ENCODE data around the gene CFAP157. TPM values are rescaled to one million over a fixed set of nuclear protein-coding genes. Genes with fewer than 3 reads are reported as not detected.

CFAP157 gene
- not detected for total RNA-seq

GRCh38 chr9:127706836-127707241, at the start of gene CFAP157:
Gene CFAP157, plus strand, starts transcription at chr9:127706988. Its CDS starts 44 bp downstream, at chr9:127707032.
- H3K27ac Mint-ChIP-seq = no peak within 1 kb of the TSS

DNA sequence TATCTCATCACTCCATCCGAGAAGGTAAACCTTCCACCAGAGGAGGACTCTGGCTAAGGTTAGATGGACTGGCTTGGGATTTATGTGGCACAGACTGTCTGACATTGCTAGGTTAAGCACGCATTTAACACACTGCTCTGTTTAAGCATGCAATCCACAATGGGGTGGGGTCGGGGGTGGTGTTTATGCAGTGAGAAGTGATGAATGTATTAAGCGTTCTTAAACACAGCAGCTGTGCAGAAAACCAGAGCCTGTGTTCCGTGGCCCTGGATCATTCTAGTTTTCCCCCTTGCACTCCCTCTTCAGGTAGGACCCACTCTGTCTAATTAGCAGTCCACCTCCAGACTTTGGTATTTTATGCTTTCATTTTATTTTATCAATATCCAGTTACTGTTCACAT, 48.4 kb upstream of the CFAP157 start:
- ATAC-seq (no peak), DNase-seq (ENCODE audit: low spot score in 2 of 2) (no peak)
- H3K36me3 Mint-ChIP-seq = no peaks in the 10 kb centered on the region
- no peak overlapping the region for H3K27ac Mint-ChIP-seq
- H3K9me3 Mint-ChIP-seq = no peaks in the 10 kb centered on the region

More at GRCh38 chr9:127706836-127707241, at the start of gene CFAP157:
- ATAC-seq = no peak
- DNase-seq (ENCODE audit: low spot score in 2 of 2) = no peak
- Mint-ChIP-seq H3K9me3 (no peaks in the 10 kb centered on the region), H3K36me3 (peaks cover 0 to 11% of the 10 kb centered on the region in 2 donors)

- H3K9me3 Mint-ChIP-seq = no peaks in the 10 kb centered on the region
- ATAC-seq (no peak), DNase-seq (ENCODE audit: low spot score in 2 of 2) (no peak)
- no peaks in the 10 kb centered on the region for H3K36me3 Mint-ChIP-seq
- H3K27ac Mint-ChIP-seq = no peak overlapping the region
Observed at GRCh38 chr9:127660886-127661741, 45.7 kb upstream of the CFAP157 start.

GRCh38 chr9:127662617-127663016, 44.2 kb upstream of the CFAP157 start:
- ATAC-seq = no peak
- H3K36me3 Mint-ChIP-seq = no peaks in the 10 kb centered on the region

DNA sequence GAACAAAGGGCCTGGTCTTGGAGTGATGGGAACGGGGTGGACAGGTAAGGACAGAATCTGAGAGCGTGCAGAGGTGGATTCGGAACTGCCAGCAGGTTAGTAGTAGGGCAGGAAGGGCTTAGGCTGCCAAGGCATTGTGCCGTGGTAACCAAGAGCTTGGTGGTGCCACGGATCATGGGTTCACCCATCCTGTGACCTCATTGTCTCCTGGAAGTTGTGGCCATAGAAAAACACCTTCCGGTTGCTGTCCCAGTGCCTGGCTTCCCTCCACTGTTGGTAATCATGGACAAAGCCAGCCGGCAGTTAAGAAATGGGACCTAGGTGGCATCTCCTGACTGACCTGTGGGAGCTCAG, 42.5 kb upstream of the CFAP157 start:
- no peaks in the 10 kb centered on the region for H3K36me3 Mint-ChIP-seq
- no peaks in the 10 kb centered on the region for H3K9me3 Mint-ChIP-seq
- DNase-seq (ENCODE audit: low spot score in 2 of 2) = no peak

More at GRCh38 chr9:127662617-127663016, 44.2 kb upstream of the CFAP157 start:
- H3K9me3 Mint-ChIP-seq = no peaks in the 10 kb centered on the region
- no peak overlapping the region for H3K27ac Mint-ChIP-seq
- DNase-seq (ENCODE audit: low spot score in 2 of 2) = no peak

GRCh38 chr9:127664678-127665507, 41.9 kb upstream of the CFAP157 start:
- no peaks in the 10 kb centered on the region for H3K36me3 Mint-ChIP-seq
- ATAC-seq = no peak
- no peak overlapping the region for H3K27ac Mint-ChIP-seq
- no peaks in the 10 kb centered on the region for H3K9me3 Mint-ChIP-seq
- no peak for DNase-seq (ENCODE audit: low spot score in 2 of 2)

More for the DNA sequence above, 42.5 kb upstream of the CFAP157 start:
- no peak for ATAC-seq
- peak overlapping the region in 1 of 2 donors; percentile 85 for H3K27ac Mint-ChIP-seq

GRCh38 chr9:127667127-127667844, 39.5 kb upstream of the CFAP157 start:
- DNase-seq (ENCODE audit: low spot score in 2 of 2) (no peak), ATAC-seq (no peak)
- no peaks in the 10 kb centered on the region for H3K36me3 Mint-ChIP-seq
- H3K27ac Mint-ChIP-seq = peak overlapping the region in 1 of 2 donors; percentile 87
- no peaks in the 10 kb centered on the region for H3K9me3 Mint-ChIP-seq

GRCh38 chr9:127667906-127668305, 38.9 kb upstream of the CFAP157 start:
- H3K36me3 Mint-ChIP-seq = no peaks in the 10 kb centered on the region
- no peaks in the 10 kb centered on the region for H3K9me3 Mint-ChIP-seq
- ATAC-seq (no peak), DNase-seq (ENCODE audit: low spot score in 2 of 2) (no peak)
- peak overlapping the region in 1 of 2 donors; percentile 87 for H3K27ac Mint-ChIP-seq

DNA sequence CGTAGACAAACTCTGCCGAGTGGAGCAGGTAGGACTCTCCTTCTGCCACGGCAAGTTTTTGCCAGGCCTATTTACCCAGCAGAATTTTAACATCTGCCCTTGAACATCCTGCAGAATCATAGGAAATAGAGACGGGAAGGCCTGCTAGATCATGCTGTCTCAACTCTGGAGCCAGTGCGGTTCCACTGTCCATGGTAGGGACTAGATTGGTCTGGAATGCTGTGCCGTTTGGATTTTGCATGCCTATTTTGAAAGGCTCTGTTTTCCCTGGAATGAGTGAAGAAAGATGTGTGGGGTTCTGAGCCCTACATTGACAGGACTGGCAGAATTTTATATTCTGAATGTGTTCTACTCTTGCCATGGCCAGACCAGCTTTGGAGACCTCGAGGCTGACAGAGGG, 33.6 kb upstream of the CFAP157 start:
- Mint-ChIP-seq H3K9me3 (no peaks in the 10 kb centered on the region), H3K36me3 (no peaks in the 10 kb centered on the region), H3K27ac (no peak overlapping the region)
- ATAC-seq (no peak), DNase-seq (ENCODE audit: low spot score in 2 of 2) (no peak)

DNA sequence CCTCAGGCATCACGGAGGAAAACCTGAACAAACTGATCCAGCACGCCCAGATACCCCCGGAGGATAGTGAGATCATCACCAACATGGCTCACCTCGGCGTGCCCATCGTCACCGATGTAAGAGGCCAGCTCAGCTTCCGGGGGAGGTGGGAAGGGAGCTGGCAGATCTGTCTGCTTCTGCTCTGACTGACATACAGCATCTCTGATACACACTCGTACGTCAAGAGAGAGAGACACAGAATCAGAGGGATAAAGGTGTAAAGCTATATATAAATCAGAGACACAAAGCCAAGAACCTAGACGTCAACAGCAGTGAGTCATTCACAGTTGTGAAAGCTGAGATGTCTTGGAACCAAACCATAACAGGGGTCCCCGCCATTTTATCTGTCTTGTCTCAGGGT, 30.1 kb upstream of the CFAP157 start:
- Mint-ChIP-seq H3K36me3 (no peaks in the 10 kb centered on the region), H3K9me3 (no peaks in the 10 kb centered on the region), H3K27ac (no peak overlapping the region)
- DNase-seq (ENCODE audit: low spot score in 2 of 2) (no peak), ATAC-seq (no peak)

DNA sequence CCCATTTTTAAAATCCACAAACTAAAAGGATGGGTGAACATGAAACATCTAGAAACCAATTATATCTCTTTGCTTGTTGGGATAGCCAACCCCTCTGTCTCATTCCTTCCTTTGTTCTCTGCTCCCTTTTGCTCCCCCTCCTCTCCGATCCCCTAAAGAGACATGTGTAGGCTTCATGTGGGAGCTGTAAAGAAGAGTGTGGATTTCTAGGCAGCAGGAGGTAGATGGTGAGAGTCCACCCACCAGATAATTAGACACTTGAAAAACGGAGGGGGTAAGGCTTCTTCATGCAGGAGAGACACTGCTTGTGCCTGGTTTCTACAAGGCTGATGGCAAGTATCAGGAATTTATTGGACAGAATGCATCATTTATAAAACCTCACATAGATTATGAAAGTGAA, 27.3 kb upstream of the CFAP157 start:
- no peak for ATAC-seq

DNA sequence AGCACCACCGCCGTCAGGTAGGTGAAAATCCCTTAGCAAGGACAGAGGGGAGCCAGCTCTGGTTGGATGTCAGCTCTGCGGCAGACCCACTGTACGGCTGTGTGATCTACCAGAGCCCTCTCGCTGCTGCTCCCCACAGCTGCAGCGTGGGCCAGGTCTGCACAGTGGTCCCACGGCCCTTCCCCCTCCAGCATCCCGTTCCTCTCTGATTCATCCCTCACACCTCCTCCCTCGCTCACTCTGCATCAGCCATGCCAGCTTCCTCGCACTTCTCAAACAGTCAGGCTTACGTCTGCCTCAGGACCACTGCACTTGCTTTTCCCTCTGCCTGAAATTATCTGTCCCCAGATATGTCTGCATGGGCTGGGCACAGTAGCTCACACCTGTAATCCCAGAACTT, 26.6 kb upstream of the CFAP157 start:
- DNase-seq (ENCODE audit: low spot score in 2 of 2) (no peak), ATAC-seq (no peak)
- no peaks in the 10 kb centered on the region for H3K36me3 Mint-ChIP-seq
- H3K9me3 Mint-ChIP-seq = no peaks in the 10 kb centered on the region
- peak overlapping the region in 1 of 2 donors; percentile 50 for H3K27ac Mint-ChIP-seq

More for the DNA sequence above, 27.3 kb upstream of the CFAP157 start:
- no peak for DNase-seq (ENCODE audit: low spot score in 2 of 2)
- H3K27ac Mint-ChIP-seq = no peak overlapping the region
- no peaks in the 10 kb centered on the region for H3K36me3 Mint-ChIP-seq
- H3K9me3 Mint-ChIP-seq = no peaks in the 10 kb centered on the region

DNA sequence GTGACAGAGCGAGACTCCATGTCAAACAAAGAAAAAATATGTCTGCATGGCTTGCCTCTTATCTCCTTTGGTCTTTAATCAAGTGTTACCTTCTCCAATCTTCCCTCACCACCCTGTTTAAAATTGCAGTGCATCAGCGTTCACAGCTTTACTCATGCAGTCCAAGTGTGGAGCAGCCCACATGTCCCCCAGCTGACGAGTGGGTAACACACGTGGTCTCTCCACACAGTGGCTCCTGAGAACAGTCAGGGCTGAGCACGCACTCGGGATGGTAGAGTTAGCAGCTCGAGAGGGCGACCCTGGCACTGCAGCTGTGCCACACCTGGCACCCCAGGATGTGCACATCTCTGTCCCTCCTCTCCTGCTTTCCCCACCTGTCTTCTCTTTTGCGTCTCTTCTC, 25.9 kb upstream of the CFAP157 start:
- no peak for ATAC-seq
- DNase-seq (ENCODE audit: low spot score in 2 of 2) = no peak
- H3K27ac Mint-ChIP-seq = no peak overlapping the region
- no peaks in the 10 kb centered on the region for H3K36me3 Mint-ChIP-seq
- H3K9me3 Mint-ChIP-seq = no peaks in the 10 kb centered on the region

DNA sequence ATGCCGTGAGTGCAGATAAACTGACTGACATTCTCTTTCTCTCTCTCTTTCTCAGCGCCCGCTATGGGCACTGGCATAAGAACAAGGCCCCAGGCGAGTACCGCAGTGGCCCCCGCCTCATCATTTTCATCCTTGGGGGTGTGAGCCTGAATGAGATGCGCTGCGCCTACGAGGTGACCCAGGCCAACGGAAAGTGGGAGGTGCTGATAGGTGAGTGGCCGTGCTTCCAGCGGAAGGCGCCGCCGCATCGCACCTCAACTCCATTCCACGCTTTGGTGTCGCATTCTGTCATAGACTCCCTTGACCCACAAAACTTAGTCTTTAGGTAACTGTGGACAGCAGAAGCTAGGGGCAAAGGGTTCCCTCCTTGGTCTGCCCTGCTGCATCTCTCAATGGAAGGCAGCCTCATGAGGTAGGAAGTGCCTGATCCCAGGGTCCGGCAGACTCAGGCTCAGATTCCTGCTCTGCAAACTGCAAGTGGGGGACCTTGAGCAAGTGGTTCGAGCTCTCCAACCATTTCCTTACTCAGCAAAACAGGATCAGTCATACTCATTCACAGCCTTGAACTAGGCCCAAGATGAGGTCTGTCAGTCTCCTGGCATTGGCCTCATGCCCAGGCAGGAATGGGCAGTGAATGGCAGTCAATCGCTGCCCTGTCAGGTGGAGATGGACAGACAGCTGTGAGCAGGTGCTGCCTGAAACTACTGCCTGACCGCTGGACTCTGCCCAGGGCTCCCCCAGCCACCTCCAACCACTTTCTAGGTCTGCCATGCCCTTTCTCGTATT, 24.2 kb upstream of the CFAP157 start:
- Mint-ChIP-seq H3K36me3 (no peaks in the 10 kb centered on the region), H3K9me3 (no peaks in the 10 kb centered on the region), H3K27ac (no peak overlapping the region)
- no peak for ATAC-seq
- no peak for DNase-seq (ENCODE audit: low spot score in 2 of 2)

- Mint-ChIP-seq H3K9me3 (no peaks in the 10 kb centered on the region), H3K36me3 (no peaks in the 10 kb centered on the region), H3K27ac (peak overlapping the region in 1 of 2 donors; percentile 5)
- ATAC-seq = no peak
- no peak for DNase-seq (ENCODE audit: low spot score in 2 of 2)
Observed at GRCh38 chr9:127683723-127684122, 23.1 kb upstream of the CFAP157 start.

DNA sequence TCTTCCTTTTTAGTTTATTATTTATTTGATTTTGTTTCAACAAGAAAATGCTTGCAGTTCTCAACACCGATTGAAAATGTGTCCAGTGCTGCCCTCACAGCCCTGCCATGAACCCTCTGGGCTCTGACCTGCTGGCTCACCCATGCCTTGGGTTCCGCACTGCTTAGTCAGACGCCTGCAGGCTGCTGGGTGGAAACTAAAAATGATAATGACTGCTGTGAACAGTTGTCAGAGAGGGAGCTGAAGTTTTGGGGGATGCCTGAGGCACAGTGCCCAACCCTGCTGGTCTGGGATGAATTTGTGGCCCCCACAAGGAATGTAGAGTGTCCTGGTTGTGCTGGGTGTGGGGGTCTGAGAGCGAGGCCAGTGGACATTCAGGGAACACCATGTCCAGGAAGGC, 22.2 kb upstream of the CFAP157 start:
- no peak overlapping the region for H3K27ac Mint-ChIP-seq
- no peak for DNase-seq (ENCODE audit: low spot score in 2 of 2)
- H3K36me3 Mint-ChIP-seq = no peaks in the 10 kb centered on the region
- H3K9me3 Mint-ChIP-seq = no peaks in the 10 kb centered on the region
- ATAC-seq = no peak

Measured in activated naive CD4-positive, alpha-beta T cell treated with anti-CD3 and anti-CD28 coated beads, Interleukin-2, amount 50 U/mL, for 72 hours (primary cell).